Lower lobe of right lung (tissue), 2 donors: Measurements from ENCODE around the gene ZNF488. TPM values are rescaled to one million over a fixed set of nuclear protein-coding genes. Genes with fewer than 3 reads are reported as not detected.

Experiments used
- ATAC-seq, 2 donors: fragments of 200-7000 bp; cut with Tn5 transposase; one replicate each; pipeline ENCODE4 v1.9.1; 2020 to 2022; ENCODE audit warnings: mild to moderate bottlenecking in 2 of 2, moderate library complexity in 2 of 2
- DNase-seq: peaks from one replicate; pipeline ENCODE4 v3.0.0-alpha.2; 2020
- H3K27ac ChIP-seq: fragments of 200-600 bp; one replicate; pipeline ENCODE4 v1.8.0; 2022
- H3K27me3 ChIP-seq: fragments of 200-600 bp; one replicate; pipeline ENCODE4 v1.8.0; 2022; ENCODE audit warnings: low read depth
- H3K36me3 ChIP-seq: fragments of 200-600 bp; one replicate; pipeline ENCODE4 v1.8.0; 2022; ENCODE audit warnings: mild to moderate bottlenecking
- H3K4me1 ChIP-seq: fragments of 200-600 bp; one replicate; pipeline ENCODE4 v1.8.0; 2022
- H3K4me3 ChIP-seq: fragments of 200-600 bp; one replicate; pipeline ENCODE4 v1.8.0; 2022; ENCODE audit warnings: mild to moderate bottlenecking
- H3K9me3 ChIP-seq: fragments of 200-600 bp; one replicate; pipeline ENCODE4 v1.8.0; 2022
- CTCF ChIP-seq: fragments of 200-600 bp; IDR thresholded peaks from one replicate; pipeline ENCODE4 v1.8.0; 2022; ENCODE audit warnings: antibody characterized with exemption, mild to moderate bottlenecking
- intact Hi-C: fragments of 100-400 bp; cut with DNase I; formaldehyde crosslinking; loops from one replicate; pipeline ENCODE4 v1.11.0; 2022
- total RNA-seq: library from RNA; stranded (reverse); fragmentation: NEBNext Ultra II Directional; extraction: Animal tissue kit (Norgen Biotek cat#: 25700); gene quantifications from one replicate; pipeline ENCODE4 v1.2.1, GENCODE V29; 2021
- donor health status: DM: no; HTN: yes; CAD: no; lungs with severe emphysema.

The ZNF488 gene
- total RNA-seq, 1 donor from 2014 or later, result 0.38 TPM

GRCh38 chr10:47356708-47357107 lies 27.4 kb downstream of the ZNF488 start:
- no peak overlapping the region for H3K4me3 ChIP-seq
- DNase-seq (no peak), ATAC-seq (no peak)
- no peaks in the 10 kb centered on the region for H3K27me3 ChIP-seq
- no peak overlapping the region for H3K27ac ChIP-seq
- no peaks in the 10 kb centered on the region for H3K4me1 ChIP-seq
- TF ChIP-seq CTCF, result no peak
- no peaks in the 10 kb centered on the region for H3K36me3 ChIP-seq
- intact Hi-C loops, result no loop called here
- H3K9me3 ChIP-seq, result no peaks in the 10 kb centered on the region

- intact Hi-C loops, result no loop called here
- H3K4me1 ChIP-seq, result no peaks in the 10 kb centered on the region
- no peaks in the 10 kb centered on the region for H3K9me3 ChIP-seq
- no peaks in the 10 kb centered on the region for H3K36me3 ChIP-seq
- H3K27me3 ChIP-seq, result no peaks in the 10 kb centered on the region
- no peak for DNase-seq
- no peak for TF ChIP-seq CTCF
- no peak overlapping the region for H3K27ac ChIP-seq
- no peak for ATAC-seq
- H3K4me3 ChIP-seq, result no peak overlapping the region
Measured at GRCh38 chr10:47354900-47355299, 29.2 kb downstream of the ZNF488 start.

- no peaks in the 10 kb centered on the region for H3K9me3 ChIP-seq
- intact Hi-C loops, result no loop called here
Measured at GRCh38 chr10:47354165-47354564, 29.9 kb downstream of the ZNF488 start.

GRCh38 chr10:47353351-47353750 lies 30.7 kb downstream of the ZNF488 start:
- H3K9me3 ChIP-seq, result no peaks in the 10 kb centered on the region
- no peak overlapping the region for H3K27ac ChIP-seq
- H3K4me3 ChIP-seq, result no peak overlapping the region
- H3K4me1 ChIP-seq, result no peaks in the 10 kb centered on the region
- no peak for TF ChIP-seq CTCF
- intact Hi-C loops, result no loop called here
- no peak for ATAC-seq
- H3K36me3 ChIP-seq, result no peaks in the 10 kb centered on the region
- no peak for DNase-seq
- no peaks in the 10 kb centered on the region for H3K27me3 ChIP-seq

More at GRCh38 chr10:47354165-47354564, 29.9 kb downstream of the ZNF488 start:
- Histone ChIP-seq H3K27ac (no peak overlapping the region), H3K4me3 (no peak overlapping the region), H3K27me3 (no peaks in the 10 kb centered on the region), H3K4me1 (no peaks in the 10 kb centered on the region), H3K36me3 (no peaks in the 10 kb centered on the region)
- no peak for TF ChIP-seq CTCF
- ATAC-seq (no peak), DNase-seq (no peak)

GRCh38 chr10:47351899-47352815 lies 31.9 kb downstream of the ZNF488 start:
- intact Hi-C loops, result no loop called here
- no peaks in the 10 kb centered on the region for H3K4me1 ChIP-seq
- H3K27me3 ChIP-seq, result no peaks in the 10 kb centered on the region
- no peaks in the 10 kb centered on the region for H3K36me3 ChIP-seq
- no peaks in the 10 kb centered on the region for H3K9me3 ChIP-seq
- no peak overlapping the region for H3K4me3 ChIP-seq
- DNase-seq, result no peak
- H3K27ac ChIP-seq, result no peak overlapping the region
- TF ChIP-seq CTCF, result no peak
- ATAC-seq, result no peak
